Thyroid gland (tissue), 4 donors: ENCODE results near the gene PSRC1. TPM values are rescaled to one million over a fixed set of nuclear protein-coding genes. Genes with fewer than 3 reads are reported as not detected.

Source experiments
- DNase-seq, 2 donors: peaks; one replicate each; pipeline ENCODE4 v3.0.0-alpha.2; 2019
- H3K27ac ChIP-seq, 3 donors: fragments of 200-600 bp; sonication (generic); 1 replicate in 2 of 3; 2 replicates in 1 of 3; pipeline ENCODE4 v1.5.1; 2016 to 2019; ENCODE audit warnings: mild to moderate bottlenecking in 1 of 3, moderate library complexity in 1 of 3
- H3K27me3 ChIP-seq: fragments of 200-600 bp; sonication (generic); one replicate; pipeline ENCODE4 v1.5.1; 2019
- H3K36me3 ChIP-seq, 2 donors: fragments of 200-600 bp; sonication (generic); one replicate each; pipeline ENCODE4 v1.5.1; 2016 to 2019
- H3K4me1 ChIP-seq, 2 donors: fragments of 200-600 bp; sonication (generic); one replicate each; pipeline ENCODE4 v1.5.1; 2017 to 2019
- H3K4me3 ChIP-seq, 3 donors: fragments of 200-600 bp; sonication (generic); replicated peaks in 1 of 3; 1 replicate in 2 of 3; 2 replicates in 1 of 3; pipeline ENCODE4 v1.5.1; 2016; ENCODE audit warnings: mild to moderate bottlenecking in 1 of 3
- H3K9me3 ChIP-seq: fragments of 200-600 bp; sonication (generic); one replicate; pipeline ENCODE4 v1.5.1; 2017
- POLR2A ChIP-seq, 2 donors: fragments of 450-650 bp; IDR thresholded peaks; one replicate each; pipeline ENCODE4 v1.6.1; 2017; ENCODE audit warnings: antibody characterized with exemption in 2 of 2, mild to moderate bottlenecking in 2 of 2, moderate library complexity in 1 of 2
- WGBS, 2 donors: methylation state at CpG; one replicate each; pipeline ENCODE4 v1.1.5; 2017; 5-methylcytosine and 5-hydroxymethylcytosine counted together
- intact Hi-C: fragments of 100-400 bp; cut with DNase I; formaldehyde crosslinking; loops from one replicate; pipeline ENCODE4 v1.15.1; 2023
- total RNA-seq, 4 donors: library from RNA; depleted of rRNA; stranded (reverse); fragments of >200 nt; gene quantifications; one replicate each; pipeline ENCODE4 v1.2.3, GENCODE V29; 2016
- TF ChIP-seq, protein P1 (sequence below), 6 experiments: fragments of 200-600 bp in 3 of 6; fragments of 450-650 bp in 3 of 6; sonication (generic) in 3 of 6; IDR thresholded peaks; one replicate each; pipeline ENCODE4 v1.5.1; 2016 to 2019; ENCODE audit warnings: antibody characterized with exemption in 6 of 6, mild to moderate bottlenecking in 2 of 6, inconsistent platforms in 1 of 6, moderate library complexity in 1 of 6

Gene PSRC1
- total RNA-seq, 4 donors from 2014 or later: 1.0 to 4.0 (median 2.2) TPM

- H3K4me3 ChIP-seq: no peak overlapping the region
- H3K27ac ChIP-seq: no peak overlapping the region
- intact Hi-C loops: no loop called here
- H3K4me1 ChIP-seq: peaks cover 16 to 22% of the 10 kb centered on the region in 2 donors
- 85% methylated on average over 7 of the region's 7 CpGs; no CpG with 5 or more reads in 1 of the 2 donors for WGBS, 2 donors
- H3K36me3 ChIP-seq: no peaks in the 10 kb centered on the region
- no peaks in the 10 kb centered on the region for H3K9me3 ChIP-seq
- DNase-seq: no peak
- TF ChIP-seq, protein P1, sequence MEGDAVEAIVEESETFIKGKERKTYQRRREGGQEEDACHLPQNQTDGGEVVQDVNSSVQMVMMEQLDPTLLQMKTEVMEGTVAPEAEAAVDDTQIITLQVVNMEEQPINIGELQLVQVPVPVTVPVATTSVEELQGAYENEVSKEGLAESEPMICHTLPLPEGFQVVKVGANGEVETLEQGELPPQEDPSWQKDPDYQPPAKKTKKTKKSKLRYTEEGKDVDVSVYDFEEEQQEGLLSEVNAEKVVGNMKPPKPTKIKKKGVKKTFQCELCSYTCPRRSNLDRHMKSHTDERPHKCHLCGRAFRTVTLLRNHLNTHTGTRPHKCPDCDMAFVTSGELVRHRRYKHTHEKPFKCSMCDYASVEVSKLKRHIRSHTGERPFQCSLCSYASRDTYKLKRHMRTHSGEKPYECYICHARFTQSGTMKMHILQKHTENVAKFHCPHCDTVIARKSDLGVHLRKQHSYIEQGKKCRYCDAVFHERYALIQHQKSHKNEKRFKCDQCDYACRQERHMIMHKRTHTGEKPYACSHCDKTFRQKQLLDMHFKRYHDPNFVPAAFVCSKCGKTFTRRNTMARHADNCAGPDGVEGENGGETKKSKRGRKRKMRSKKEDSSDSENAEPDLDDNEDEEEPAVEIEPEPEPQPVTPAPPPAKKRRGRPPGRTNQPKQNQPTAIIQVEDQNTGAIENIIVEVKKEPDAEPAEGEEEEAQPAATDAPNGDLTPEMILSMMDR (IDR thresholded peaks at IDR 0.05): no peak
- TF ChIP-seq POLR2A (IDR thresholded peaks at IDR 0.05): no peak
- no peaks in the 10 kb centered on the region for H3K27me3 ChIP-seq
Measured at GRCh38 chr1:109248444-109248796, 34.5 kb downstream of the PSRC1 start.

- intact Hi-C loops: no loop called here
- DNase-seq: no peak
- WGBS, 2 donors: 90 to 94% methylated on average over 8 of the region's 8 CpGs
Measured at GRCh38 chr1:109247401-109248365, 35.3 kb downstream of the PSRC1 start.

GRCh38 chr1:109246141-109246551 lies 36.8 kb downstream of the PSRC1 start:
- no peak for TF ChIP-seq POLR2A (IDR thresholded peaks at IDR 0.05)
- TF ChIP-seq, protein P1 (IDR thresholded peaks at IDR 0.05): no peak
- intact Hi-C loops: no loop called here
- H3K27ac ChIP-seq: no peak overlapping the region

More at GRCh38 chr1:109247401-109248365, 35.3 kb downstream of the PSRC1 start:
- Histone ChIP-seq H3K9me3 (no peaks in the 10 kb centered on the region), H3K27ac (no peak overlapping the region), H3K4me1 (peaks cover 9 to 15% of the 10 kb centered on the region in 2 donors), H3K27me3 (no peaks in the 10 kb centered on the region), H3K36me3 (no peaks in the 10 kb centered on the region), H3K4me3 (no peak overlapping the region)
- TF ChIP-seq, protein P1 (IDR thresholded peaks at IDR 0.05): no peak
- no peak for TF ChIP-seq POLR2A (IDR thresholded peaks at IDR 0.05)

DNA sequence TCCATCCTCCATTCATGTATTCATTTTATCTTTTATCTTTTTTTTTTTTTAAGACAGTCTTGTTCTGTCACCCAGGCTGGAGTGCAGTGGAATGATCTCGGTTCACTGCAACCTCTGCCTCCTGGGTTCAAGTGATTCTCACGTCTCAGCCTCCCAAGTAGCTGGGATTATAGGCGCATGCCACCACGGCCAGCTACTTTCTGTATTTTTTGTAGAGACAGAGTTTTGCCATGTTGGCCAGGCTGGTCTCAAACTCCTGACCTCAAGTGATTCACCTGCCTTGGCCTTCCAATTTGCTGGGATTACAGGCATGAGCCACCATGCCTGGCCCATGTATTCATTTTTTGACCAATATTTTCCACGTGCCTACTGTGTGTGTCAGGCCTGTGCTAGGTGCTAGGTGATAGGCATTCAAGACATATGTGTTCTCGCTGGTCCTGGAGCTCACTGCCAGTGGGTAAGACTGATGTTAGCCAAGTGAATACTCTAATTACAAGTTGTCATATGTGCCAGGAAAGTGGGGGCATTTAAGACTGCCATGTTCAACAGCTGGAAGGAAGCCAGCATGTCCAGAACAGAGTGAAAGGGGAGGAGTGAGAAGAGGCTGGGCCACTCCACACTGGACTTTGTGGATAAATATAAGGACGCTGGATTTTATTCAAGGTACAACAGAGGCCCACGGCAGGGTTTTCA lies 38.9 kb downstream of the PSRC1 start:
- H3K27ac ChIP-seq: no peak overlapping the region
- no peaks in the 10 kb centered on the region for H3K27me3 ChIP-seq
- peaks cover 0 to 1% of the 10 kb centered on the region in 2 donors for H3K36me3 ChIP-seq
- H3K9me3 ChIP-seq: no peaks in the 10 kb centered on the region
- intact Hi-C loops: no loop called here
- WGBS, 2 donors: 76 to 86% methylated on average over 8 of the region's 8 CpGs
- H3K4me3 ChIP-seq: no peak overlapping the region
- no peak for DNase-seq
- no peak for TF ChIP-seq POLR2A (IDR thresholded peaks at IDR 0.05)
- TF ChIP-seq, protein P1 (IDR thresholded peaks at IDR 0.05): no peak
- peaks cover 0 to 29% of the 10 kb centered on the region in 2 donors for H3K4me1 ChIP-seq

More at GRCh38 chr1:109246141-109246551, 36.8 kb downstream of the PSRC1 start:
- no peaks in the 10 kb centered on the region for H3K36me3 ChIP-seq
- no peak overlapping the region for H3K4me3 ChIP-seq
- 87 to 91% methylated on average over 7 of the region's 7 CpGs for WGBS, 2 donors
- DNase-seq: no peak
- peaks cover 8 to 27% of the 10 kb centered on the region in 2 donors for H3K4me1 ChIP-seq
- H3K27me3 ChIP-seq: no peaks in the 10 kb centered on the region
- no peaks in the 10 kb centered on the region for H3K9me3 ChIP-seq
